HG02852 (cell line): ENCODE results near the gene C16orf78.

Source experiments
- ATAC-seq: cut with Tn5 transposase; IDR thresholded peaks from one replicate; pipeline ENCODE4 v1.9.1; 2021; ENCODE audit warnings: mild to moderate bottlenecking, moderate library complexity; ENCODE audit not compliant: unreplicated experiment

The C16orf78 gene

DNA sequence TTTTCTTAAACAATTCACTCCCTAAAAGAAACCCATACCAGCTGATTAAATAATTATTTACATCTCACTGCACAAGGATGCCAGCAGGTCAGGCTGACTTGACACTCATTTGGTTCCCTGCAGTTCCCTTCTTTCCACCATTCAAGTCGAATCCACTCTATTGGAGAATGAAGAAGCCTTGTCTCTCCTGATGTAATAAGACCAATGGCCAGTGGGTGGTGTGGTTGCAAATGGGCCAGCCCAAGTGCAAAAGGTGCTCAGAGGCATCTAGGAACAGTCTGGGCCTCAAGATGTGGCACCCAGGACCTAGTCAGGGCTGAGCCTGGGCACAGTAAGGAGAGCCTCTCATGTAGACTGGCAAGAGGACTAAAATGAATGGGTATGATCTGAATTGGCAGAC is 9.3 kb downstream of the C16orf78 start:
- ATAC-seq: no peak

DNA sequence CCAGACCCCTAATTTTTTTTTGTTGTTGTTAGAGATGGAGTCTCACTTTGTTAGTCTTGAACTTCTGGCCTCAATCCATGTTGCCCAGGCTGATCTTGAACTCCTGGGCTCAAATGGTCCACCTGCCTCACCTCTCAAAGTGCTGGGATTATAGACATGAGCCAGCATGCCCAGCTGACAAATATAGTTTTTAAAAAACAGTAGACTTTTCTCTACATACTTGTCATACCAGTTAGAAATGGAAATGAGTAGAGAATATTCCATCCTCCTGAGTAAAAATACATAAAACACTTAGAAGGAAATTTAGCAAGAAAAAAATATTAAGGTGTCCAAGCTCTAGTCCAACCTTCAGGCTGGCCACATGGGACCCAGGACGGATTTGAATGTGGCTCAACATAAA is 21.4 kb downstream of the C16orf78 start:
- ATAC-seq: no peak

DNA sequence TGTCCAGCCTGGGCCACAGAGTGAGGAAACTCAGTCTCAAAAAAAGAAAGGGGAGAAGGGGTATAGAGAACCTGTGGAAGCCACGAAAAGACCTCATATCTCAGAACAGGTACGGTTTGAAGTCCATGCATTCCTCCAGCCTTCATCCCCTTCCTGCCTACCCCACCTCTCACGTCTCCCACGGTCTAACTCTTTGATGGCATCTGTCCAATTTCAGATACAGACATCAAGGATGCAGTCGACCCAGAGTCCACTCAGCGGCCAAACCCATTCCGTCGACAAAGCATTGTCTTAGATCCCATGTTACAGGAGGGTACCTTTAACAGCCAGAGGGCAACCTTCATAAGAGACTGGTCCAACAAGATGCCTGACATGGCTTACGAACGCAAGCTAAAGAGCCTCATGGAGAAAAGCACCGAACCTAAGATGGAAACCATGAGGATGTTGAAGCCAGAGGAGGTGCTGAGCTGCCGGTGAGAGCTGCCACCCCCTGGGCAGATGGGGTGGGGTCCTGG is 22.7 kb downstream of the C16orf78 start:
- ATAC-seq: no peak

DNA sequence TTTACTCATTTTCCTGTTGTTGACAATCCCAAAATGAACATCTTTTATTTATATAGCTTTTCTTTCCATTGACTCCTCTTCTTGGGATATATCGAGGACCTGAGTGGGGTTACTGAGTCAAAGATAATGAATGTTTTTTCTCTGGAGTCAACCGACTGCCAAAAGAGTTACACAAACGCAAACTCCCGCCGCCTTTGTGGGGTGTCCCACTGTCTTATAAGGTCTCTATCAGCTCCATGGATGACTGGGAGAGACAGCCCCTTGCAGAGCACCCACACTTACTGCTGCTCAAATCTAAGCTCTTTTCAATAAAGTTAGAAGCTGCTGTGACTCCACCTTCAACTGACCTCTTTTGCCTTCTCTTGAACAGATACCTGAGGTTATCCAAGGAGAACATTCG is 25.2 kb downstream of the C16orf78 start:
- no peak for ATAC-seq

DNA sequence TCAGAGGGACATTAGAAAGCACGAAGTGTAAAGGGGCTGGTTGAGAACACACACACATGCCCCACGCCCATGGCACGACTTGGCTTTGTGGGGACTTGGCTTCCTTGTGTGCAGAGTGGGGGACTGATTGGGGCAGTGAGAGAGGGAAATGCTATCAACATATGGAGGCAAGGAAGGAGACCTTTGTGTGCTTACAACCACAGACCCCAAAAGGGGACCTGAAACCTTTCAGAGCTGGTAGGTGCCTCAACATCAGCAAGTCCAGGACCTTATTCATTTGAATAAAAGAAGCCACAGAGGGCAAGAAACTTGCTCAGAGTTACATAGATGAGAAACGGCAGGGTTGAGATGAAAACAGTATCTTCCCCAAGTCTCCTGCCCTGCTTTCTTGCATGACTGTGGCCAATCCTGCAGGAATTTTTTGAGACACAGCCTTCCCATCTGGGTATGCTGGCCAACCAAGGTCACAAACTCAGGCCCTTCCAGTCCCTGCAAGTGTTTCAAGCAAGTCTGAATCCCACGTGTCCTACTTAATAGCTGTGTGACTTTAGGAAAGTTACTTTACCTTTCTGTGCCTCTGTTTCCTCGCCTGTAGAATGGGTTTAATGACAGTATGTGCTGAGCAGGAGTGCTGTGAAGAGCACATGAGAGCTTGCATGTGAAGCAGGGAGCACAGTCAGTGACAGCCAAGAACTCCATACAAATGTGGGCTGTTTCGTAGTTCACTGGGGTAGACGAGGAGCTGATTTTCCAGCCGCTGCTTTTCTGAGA is 26.2 kb downstream of the C16orf78 start:
- peak; percentile 99 for ATAC-seq

DNA sequence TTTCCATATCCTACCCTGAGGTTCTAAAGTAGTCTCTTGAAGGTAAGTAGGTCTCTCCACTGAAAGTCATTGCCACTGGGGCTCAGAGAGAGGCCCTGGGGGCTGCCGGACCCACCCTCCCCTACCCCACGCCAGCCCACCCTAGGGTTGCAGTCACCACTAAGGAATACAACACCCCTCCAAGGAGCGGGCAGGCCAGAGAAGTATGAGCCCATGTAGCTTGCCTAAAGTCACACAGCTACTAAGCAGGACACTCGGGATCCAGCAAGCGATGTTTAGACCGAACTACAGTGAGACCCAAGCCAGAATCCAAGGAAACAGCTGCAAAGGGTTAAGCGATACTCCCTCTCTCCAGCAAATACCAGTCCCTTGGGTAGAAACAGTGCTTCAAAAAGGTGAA is 27.0 kb downstream of the C16orf78 start:
- ATAC-seq: no peak

DNA sequence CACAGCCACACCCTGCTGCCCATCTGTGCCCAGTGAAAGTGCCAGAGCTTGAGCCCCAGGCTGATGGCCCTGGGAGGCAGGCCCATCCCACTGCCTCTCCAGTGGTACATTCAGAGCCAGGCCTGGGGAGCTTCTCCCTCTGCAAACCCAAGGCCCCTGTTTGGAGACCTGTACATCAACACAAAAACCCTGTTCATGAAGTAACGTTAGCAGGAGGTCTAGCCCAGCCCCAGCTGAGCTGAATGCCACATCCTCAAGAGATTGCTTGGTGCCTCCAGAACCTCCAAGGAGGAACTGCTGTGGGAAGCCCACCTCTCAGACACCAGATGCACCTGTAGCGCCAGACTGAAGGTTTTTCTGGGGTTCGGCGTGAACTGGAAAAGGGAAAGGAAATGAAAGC is 31.5 kb downstream of the C16orf78 start:
- ATAC-seq: no peak

DNA sequence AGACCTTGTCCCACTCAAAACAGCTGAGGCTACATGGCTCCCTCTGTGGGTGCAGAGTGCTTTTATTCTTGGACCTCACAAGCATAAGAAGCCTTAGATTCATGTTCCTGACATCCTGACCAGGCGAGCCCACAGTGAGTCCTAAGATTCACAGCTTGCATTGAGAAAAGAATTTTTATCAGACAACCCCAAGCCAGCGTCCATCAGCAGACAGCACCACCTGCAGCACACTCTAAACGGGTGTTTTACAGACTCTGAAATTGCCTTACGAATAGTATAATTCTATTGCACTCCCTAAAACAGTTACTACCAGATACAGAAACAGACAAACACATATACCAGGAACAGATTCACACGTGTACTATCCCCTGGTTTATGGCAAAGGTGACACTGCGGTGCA is 31.9 kb downstream of the C16orf78 start:
- ATAC-seq: no peak

DNA sequence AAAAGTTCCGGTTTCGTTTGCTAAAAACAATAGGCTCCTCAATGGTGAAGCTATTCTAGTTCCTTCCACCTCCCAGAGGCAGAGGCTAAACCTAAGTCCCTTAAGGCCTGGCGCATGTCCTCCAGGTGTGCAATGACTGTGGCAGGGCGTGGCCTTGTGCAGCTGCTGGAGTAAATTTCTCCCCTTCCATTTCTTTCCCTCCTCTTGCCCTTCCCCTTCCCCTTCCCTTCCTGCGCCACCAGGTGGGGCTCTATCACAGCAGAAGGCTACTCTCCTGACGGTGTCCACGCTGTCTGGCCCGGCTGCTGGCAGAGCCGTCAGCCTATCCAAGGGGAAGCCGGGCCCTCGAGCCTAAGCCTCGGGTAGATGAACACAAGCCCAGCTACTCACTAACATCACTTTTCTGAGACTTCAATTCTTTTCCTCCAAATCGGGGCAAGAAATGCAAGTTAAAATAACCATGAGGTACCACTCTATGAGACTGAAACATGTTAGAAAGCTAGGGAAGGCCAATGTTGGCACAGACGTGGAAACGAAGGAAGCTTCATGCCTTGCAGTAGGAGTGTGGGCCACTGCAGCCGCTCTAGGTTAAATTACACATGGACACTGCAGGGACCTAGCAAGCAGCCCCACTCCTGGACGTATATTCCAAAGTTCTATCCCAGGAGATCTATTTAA is 34.4 kb downstream of the C16orf78 start:
- peak; percentile 93 for ATAC-seq

DNA sequence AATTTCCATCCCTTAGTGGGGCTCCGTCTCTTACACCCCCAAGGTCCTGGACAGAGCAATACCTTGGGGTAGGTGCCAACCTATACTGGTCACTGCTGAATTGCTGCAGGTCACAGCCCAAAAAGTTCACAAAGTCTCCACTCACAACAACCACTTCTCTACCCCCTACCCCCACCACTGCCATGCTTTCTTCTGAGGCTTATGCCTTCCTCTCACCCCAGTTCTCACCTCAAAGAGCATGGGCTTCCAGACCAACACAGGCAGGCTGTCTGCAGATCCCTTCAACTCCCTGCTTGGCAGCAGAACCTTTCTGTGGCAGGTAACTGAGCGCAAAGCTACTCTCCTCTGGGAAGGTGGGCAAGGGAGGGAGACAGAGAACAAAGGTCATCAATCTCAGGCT is 35.5 kb downstream of the C16orf78 start:
- ATAC-seq: no peak

DNA sequence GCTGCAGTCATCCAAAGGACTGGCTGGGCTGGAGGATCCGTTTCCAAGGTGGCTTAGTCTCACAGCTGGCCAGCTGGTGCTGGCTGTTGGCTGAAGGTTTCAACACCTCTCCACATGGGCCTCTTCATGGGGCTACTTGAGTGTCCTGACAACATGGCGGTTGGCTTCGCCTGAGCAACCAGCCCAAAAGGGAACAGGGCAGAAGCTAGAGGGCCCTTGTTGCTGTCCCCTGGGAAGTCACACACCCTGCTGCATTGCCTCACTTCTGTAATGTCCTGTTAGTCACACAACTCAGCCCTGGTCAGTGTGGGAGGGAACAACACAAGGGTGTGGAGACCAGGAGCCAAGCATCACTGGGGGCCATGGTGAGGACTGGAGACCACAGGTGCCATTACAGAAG is 36.6 kb downstream of the C16orf78 start:
- ATAC-seq: no peak

DNA sequence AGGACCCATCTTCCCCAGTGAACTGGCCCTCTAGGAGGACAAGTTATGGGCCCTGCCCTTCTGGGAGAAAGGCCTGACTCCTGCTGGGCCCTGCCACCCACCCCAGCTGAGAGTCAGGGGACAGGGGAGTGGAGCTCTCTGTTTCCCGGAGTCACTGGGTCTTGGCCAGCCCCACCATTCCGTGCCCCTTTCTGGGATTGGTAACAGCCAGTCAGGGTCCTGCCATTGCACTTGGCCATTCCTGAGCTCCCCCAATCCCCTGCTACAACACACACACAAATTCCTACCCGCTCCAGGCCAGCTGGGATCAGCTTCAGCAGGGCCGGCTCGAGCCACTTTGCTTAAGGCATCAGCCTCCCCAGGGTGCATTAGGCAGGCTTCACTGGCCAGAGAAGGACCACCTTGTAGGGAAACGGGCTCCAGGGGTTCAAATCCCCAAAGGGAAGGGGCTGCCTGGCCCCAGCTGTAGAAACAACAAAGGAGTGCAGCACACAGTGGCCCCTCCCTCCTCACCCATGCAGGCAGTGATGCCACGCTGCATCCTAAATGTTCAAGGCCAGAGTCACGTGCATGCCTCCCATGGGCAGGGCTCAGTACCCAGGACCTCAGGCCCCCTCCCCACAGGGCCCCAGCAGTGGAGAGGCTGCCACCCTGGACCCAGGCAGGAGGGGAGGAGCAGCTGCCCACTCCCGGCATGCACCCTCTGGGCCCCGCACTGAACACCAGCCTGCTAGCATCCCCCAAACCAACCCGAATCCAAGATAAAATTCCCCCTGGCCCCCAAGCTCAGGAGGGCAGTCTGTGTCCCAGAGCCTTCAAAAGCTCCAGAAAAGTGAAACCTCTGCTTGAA is 37.7 kb downstream of the C16orf78 start:
- no peak for ATAC-seq

DNA sequence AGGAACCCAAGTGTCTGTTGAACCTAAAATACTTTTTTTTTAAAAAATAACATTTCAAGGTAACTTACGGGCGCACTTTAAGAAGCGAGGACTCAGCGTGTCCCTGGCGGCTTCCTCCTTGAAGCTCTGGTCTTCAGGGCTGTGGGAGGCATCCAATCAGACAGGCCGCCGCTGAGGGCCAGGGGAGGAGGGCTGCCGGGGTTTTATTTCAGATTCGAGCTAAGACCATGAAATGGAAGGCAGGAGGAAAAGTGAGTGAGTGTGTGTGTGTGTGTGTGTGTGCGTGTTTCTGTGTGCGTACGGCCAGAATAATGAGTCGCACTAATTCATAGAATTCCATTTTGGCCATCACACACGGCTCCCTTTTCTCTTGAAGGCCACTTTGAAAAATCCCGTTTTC is 41.1 kb downstream of the C16orf78 start:
- no peak for ATAC-seq

DNA sequence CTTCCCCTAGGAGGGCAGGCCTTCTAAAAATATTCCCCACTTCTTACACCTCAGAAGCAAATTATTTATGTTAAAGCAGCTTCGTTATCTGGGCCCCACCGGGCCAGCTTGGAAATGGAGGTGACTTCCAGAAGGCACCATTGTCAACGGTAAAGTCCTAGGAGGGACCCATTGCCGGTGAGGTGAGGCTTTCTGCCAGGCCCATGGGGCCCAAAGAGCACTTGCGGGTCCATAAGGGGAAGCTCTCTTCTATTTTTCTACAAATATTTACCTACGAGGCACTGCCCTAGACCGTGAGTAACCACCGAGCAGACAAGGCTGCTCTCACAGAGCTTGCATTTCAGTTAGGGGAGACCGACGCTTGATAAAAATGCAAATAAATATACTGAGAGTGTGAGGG is 41.5 kb downstream of the C16orf78 start:
- no peak for ATAC-seq

DNA sequence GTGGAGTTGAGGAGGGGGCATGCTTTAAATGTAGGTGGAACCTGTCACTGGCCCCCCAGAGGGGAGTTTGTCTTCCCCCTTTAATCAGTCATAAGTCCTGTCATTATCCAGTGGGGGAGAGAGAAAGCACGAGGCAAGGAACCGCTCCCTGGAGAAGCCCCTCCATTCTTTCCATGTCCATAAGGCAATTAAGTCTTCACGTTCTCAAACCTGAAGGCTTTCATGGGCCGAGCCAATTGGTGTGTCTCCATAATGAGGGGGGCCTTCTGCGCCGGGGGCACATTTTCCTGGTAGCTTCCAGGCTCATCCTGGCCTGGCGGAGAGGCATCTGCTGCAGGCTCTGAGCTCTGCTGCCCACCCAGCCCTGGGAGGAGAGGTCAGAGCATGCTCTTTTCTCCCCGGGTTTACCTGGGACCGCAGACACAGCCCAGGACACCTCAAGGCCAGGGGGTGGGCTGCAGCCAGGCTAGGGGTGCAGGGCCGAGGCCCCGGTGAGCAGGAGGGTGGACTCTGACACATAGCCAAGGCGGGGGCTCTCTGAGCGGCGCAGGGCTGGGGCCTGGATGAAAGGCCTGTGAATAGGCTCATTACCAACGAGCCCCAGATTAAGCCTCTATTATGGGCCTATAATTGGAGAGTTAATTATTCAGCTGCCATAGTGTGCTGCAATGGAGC is 42.5 kb downstream of the C16orf78 start:
- ATAC-seq: no peak

DNA sequence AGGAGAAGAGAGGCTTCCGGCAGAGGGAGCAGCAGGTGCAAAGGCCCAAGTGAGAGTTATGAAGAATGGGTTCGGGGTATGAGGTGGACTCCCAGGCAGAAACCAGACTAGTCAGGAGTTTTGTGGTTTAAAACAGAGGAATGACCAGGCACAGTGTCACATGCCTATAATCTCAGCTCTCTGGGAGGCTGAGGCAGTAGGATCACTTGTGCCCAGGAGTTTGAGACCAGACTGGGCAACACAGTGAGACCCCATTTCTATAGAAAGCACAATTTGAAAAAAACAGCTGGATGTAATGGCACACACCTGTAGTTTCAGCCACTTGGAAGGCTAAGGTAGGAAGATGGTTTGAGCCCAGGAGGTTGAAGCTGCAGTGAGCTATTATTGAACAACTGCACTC is 43.8 kb downstream of the C16orf78 start:
- ATAC-seq: no peak

DNA sequence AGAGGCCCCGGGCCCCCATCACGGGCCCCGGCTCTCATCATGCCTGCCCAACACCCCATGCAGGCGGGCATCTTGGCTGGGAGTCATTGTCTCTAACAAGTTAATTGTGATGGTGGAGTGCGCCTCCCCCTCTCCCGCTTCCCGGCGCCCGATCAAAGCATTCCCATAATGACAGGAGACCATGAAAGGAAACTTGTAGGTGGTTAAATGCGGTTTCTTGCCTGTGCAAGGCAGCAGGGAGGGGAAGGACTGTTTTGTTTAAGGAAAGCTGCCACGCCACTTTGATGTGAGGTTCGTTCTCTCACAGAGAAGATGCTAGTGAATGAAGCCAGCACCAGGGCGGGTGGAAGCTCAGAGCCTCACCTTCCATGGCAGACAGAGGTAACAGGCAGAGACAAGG is 45.4 kb downstream of the C16orf78 start:
- ATAC-seq: no peak

DNA sequence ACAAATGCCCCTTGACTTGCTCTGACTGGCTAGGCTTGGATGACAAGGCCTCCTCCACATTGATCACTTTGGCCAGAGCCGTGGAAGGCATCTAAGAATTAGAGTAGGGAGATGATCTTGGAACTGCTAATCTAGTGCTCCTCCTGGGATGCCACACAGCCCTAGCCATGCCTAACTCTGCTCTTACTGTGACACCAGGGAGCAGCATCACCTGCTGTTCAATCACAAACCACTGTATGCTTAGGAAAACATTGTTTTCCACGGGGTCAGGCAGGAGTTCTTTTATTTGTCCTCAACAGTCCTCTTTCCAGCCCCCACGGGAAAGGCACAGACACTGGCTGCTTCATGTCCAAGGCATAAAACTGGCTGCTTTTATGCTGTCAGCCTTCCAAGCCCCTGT is 46.3 kb downstream of the C16orf78 start:
- no peak for ATAC-seq

DNA sequence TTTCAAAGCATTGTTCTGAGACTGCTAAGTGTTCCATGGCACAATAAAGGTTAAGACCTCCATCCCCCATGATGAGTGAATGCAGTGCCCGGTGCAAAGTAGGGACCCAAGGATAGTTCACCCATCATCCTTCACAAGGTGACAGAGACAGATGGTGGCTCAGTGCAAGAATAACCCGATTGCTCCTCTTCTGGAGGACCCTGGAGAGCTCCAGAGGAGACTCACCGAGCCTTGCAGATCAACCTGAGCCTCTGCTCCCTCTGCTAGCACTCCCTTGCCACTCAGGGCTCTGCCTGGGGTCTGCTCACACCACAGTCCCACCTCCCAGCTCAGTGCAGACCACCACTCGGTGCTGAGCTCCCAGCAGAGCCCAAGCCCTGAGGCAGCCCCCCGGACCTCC is 49.3 kb downstream of the C16orf78 start:
- no peak for ATAC-seq

DNA sequence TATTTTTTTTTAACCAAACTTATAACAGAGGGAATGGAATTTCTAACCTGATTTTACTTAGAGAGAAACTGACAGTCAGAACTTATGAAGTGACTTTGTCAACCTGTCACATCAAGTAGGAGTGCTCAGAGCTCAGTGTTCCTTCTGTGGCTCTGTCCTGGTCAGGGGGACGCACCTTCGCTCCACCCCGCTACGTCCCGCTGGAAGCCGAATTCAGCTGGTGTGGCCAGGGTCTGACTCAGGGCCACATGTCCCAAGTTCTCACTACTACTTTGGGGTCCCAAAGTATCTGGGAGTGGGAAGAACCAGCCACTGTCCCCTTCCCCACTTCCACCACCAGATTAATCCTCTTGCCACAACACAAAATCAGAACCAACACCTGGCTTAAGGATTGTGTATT is 51.4 kb downstream of the C16orf78 start:
- no peak for ATAC-seq

DNA sequence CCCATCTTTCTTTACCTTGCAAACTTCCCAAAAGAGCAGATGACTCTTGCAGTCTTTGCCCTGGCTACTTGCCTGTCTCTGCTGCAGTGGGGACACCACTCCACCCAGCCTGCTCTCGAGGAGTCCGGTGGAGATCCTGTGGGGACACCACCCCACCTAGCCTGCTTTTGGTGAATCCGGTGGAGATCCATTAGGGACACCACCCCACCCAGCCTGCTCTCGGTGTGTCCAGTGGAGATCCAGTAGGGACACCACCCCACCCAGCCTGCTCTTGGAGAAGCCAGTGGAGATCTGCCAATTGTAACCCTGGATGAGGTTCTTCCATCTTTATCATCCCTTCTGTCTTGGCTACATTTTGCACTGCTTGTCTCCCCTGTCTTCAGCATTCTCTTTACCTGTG is 54.2 kb downstream of the C16orf78 start:
- no peak for ATAC-seq
